ENCODE measurements around the gene PRSS2.
"Not testable (repeated sequence)": the region's sequence is repeated elsewhere in the genome, so short reads cannot be mapped to it uniquely, and the experiment has no call there.

Gene PRSS2

DNA sequence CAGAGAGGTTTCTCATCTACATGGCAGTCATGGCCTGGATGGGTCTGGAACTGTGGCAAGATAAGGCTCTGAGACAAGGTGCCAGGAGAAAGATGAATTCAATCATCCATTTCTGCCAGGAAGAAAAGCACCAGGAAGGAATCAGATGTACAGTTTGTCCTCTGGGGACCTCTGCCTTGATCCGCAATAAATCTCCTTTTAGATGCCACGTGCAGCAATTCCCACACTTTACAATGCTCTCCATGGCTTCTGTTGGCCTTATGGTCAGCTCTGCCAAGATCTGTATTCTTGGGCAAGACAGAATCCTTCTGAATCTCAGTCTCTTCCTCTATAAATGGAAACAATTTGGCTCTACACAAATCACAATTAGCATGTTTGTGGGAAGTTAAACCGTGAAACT is 12.5 kb upstream of the PRSS2 start:
- not testable (repeated sequence) for DNase-seq (ENCODE audit: extremely low read depth in 1 of 2, low read depth in 1 of 2)

- no peak for DNase-seq (ENCODE audit: extremely low read depth in 1 of 2, low read depth in 1 of 2)
Measured at GRCh38 chr7:142759433-142759832, 11.3 kb upstream of the PRSS2 start.

DNA sequence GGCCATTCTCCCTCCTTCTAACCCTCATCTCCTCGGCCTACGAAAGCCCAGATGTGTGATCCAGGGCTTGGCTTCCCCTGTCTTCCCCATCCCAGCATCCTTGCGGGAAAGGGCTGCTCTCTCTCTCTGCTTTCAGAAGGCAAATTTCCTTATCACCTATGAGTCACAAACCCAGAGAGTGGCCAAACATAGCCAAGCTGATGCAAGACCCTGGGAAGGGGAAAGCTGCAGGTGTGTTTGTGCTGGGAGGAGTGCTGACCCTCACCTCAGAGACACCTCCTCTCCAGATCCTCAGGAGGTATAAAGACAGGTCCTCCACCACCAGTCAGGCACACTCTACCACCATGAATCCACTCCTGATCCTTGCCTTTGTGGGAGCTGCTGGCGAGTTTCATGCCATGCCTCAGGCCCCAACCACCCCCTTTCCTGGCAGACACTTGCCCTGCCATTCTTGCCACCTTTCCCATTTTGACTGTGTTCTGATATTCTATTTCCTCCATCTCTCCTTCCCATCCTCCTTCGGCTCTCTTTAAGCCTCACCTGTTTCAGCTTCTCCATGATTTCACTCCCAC is 10.6 kb upstream of the PRSS2 start:
- DNase-seq (ENCODE audit: extremely low read depth in 1 of 2, low read depth in 1 of 2), result no peak

- not testable (repeated sequence) for DNase-seq (ENCODE audit: extremely low read depth in 1 of 2, low read depth in 1 of 2)
Measured at GRCh38 chr7:142761606-142762005, 9.2 kb upstream of the PRSS2 start.

DNA sequence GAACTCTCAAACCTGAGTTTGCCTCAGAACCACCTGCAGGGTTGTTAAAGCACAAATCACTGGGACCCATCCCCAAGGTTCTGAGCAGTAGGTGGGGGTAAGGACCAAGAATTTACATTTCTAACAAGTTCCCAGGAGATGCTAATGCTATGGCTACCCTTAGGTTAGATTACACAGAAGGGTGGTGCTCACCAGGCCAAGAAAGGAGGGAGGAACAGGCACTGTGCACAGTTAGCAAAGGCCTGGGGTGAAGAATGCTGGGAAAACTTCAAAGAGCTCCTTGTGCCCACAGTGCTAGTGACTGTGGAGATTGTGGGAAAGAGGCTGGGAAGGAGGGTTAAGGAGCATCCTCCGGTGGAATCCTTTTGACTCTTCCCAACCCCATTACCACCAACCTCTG is 8.7 kb upstream of the PRSS2 start:
- DNase-seq (ENCODE audit: extremely low read depth in 1 of 2, low read depth in 1 of 2), result no peak

GRCh38 chr7:142767451-142767850 is 3.3 kb upstream of the PRSS2 start:
- no peak for DNase-seq (ENCODE audit: extremely low read depth in 1 of 2, low read depth in 1 of 2)

- no peak for DNase-seq (ENCODE audit: extremely low read depth in 1 of 2, low read depth in 1 of 2)
Measured at GRCh38 chr7:142767861-142768260, 2.9 kb upstream of the PRSS2 start.

GRCh38 chr7:142768885-142769284 is 1.9 kb upstream of the PRSS2 start:
- not testable (repeated sequence) for DNase-seq (ENCODE audit: extremely low read depth in 1 of 2, low read depth in 1 of 2)

DNA sequence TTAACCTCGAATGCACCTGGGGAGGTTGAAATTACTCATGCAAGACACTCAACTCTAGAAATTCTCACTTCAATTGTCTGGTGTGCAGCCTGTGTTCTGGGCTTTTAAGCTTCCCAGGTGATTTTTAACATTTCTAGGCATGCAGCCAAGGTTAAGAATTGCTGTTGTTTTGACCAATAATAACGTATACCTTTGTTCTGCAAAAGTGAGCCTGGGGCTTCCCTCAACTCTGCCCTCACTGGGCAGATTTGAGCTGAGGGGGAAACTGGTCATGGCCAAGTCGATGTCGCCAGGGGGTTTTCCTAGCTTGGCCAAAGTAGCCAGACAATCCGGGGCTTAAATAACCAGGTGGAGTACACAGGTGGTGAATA is 568 bp downstream of the PRSS2 start:
- DNase-seq (ENCODE audit: extremely low read depth in 1 of 2, low read depth in 1 of 2), result no peak

DNA sequence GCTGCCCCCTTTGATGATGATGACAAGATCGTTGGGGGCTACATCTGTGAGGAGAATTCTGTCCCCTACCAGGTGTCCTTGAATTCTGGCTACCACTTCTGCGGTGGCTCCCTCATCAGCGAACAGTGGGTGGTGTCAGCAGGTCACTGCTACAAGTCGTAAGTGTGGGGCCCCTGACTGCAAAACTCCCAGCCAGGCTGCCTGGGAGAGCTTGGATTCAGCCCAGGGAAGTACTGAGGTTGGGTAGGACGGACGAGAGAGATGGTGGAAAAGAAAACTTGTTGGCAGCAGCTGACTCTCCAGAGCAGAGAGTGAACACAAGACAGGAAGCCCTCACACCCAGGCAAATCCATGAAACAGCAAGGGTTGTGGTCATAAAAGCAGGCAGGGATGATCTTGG is 1.3 kb downstream of the PRSS2 start:
- DNase-seq (ENCODE audit: extremely low read depth in 1 of 2, low read depth in 1 of 2), result no peak

GRCh38 chr7:142772673-142773072 is 1.9 kb downstream of the PRSS2 start:
- DNase-seq (ENCODE audit: extremely low read depth in 1 of 2, low read depth in 1 of 2), result no peak

DNA sequence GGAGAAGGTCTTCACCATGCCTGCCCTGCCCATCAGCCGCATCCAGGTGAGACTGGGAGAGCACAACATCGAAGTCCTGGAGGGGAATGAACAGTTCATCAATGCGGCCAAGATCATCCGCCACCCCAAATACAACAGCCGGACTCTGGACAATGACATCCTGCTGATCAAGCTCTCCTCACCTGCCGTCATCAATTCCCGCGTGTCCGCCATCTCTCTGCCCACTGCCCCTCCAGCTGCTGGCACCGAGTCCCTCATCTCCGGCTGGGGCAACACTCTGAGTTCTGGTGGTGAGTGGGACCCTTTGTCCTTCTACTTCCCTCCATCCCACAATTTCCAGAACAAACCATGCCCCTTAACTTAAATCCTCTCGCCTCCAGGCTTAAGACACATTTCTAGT is 2.5 kb downstream of the PRSS2 start:
- DNase-seq (ENCODE audit: extremely low read depth in 1 of 2, low read depth in 1 of 2), result no peak

DNA sequence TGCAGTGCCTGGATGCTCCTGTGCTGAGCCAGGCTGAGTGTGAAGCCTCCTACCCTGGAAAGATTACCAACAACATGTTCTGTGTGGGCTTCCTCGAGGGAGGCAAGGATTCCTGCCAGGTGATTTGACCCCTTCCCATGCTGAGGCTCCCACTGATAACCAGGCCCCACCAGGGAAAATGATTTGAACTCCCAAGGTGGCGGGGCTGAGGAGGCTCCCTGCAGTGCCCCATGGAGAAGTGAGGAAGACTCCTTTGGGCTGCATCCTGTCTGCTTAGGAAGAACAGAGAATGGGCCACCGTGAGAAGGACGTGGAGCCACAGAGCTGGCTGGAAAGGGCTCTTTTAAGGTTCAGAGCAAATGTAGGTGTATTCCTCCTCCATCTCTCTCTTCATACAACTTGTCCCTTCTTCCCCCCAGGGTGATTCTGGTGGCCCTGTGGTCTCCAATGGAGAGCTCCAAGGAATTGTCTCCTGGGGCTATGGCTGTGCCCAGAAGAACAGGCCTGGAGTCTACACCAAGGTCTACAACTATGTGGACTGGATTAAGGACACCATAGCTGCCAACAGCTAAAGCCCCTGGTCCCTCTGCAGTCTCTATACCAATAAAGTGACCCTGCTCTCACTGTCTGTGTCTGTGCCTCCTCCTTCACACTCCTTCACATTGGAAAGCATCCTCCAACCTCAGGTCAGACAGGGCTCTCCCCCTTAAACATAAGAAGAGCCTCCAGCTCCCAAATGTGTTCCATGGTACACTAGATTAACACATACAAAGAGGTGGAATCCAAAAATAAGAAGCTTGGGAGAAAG is 3.4 kb downstream of the PRSS2 start:
- no peak for DNase-seq (ENCODE audit: extremely low read depth in 1 of 2, low read depth in 1 of 2)

GRCh38 chr7:142774826-142775225 is 4.1 kb downstream of the PRSS2 start:
- no peak for DNase-seq (ENCODE audit: extremely low read depth in 1 of 2, low read depth in 1 of 2)

- not testable (repeated sequence) for DNase-seq (ENCODE audit: extremely low read depth in 1 of 2, low read depth in 1 of 2)
Measured at GRCh38 chr7:142775351-142776115, 4.8 kb downstream of the PRSS2 start.

GRCh38 chr7:142776206-142776844 is 5.6 kb downstream of the PRSS2 start:
- DNase-seq (ENCODE audit: extremely low read depth in 1 of 2, low read depth in 1 of 2), result no peak

DNA sequence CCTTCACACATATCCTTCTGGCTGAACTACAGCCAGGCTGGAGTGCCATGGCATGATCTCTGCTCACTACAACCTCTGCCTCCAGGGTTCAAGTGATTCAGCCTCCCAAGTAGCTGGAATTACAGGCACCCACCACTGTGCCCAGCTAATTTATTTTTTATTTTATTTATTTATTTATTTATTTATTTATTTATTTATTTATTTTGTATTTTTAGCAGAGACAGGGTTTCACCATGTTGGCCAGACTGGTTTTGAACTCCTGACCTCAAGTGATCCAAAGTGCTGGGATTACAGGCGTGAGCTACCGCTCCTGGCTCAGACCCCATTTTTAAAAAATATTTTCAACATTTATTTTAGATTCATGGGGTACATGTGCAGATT is 6.1 kb downstream of the PRSS2 start:
- not testable (repeated sequence) for DNase-seq (ENCODE audit: extremely low read depth in 1 of 2, low read depth in 1 of 2)

DNA sequence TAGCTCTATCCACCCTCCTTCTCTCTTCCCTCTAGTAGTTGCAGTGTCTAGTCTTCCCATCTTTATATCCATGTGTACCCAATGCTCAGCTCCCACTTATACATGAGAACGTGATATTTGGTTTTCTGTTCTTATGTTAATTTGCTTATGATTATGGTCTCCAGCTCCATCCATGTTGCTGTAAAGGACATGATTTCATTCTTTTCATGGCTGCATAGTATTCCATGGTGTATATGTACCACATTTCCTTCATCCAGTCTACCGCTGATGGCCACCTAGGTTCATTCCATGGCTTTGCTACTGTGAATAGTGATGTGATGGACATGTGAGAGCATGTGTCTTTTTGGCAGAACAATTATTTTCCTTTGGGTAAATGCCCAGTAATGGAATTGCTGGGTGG is 6.5 kb downstream of the PRSS2 start:
- no peak for DNase-seq (ENCODE audit: extremely low read depth in 1 of 2, low read depth in 1 of 2)

DNA sequence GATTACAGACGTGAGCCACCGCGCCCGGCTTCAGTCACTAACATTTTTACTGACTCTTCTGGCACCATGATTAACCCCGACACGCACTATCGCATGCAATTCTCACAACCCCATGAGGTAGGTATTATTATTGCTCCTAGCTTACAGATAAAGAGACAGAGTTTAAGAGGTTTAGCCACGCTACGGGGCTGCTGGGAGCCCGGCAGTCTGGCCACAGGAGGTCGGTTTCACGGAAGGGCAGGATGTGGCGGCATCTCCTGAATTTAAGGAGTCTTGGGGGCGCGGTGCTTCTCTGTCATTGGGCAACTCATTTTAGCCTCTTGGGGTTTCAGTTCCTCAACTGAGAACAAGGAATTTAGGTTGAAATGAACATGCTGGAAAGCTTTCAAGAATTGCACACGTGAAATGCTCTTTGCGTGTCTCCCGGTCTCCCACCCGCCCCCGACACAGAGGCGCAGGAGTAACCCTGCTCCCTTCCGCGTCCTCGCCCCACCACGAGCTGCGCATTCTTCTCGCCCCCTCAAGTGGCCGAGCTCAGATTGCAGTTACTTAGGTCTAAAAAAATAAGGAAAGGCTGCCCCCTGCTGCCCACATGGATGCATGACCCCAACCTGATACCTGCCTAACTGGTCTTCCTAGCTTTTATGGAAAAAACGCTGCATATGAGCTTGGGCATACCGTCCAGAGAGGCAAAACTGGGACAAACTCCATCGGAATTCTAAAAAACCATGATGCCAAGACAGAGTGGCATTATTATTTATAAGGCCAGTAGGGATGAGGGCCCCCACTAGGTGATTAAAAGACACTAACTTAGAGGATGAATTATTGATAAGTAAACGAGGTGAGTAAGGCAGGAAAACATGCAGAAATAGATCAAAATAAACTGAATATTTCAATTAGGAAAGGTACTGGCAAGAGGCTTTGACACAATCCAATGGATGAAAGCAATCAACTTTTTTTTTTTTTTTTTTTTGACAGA is 12.4 kb downstream of the PRSS2 start:
- peak in 1 of 2 donors; percentile 63 for DNase-seq (ENCODE audit: extremely low read depth in 1 of 2, low read depth in 1 of 2)

GRCh38 chr7:142784096-142784495 is 13.3 kb downstream of the PRSS2 start:
- no peak for DNase-seq (ENCODE audit: extremely low read depth in 1 of 2, low read depth in 1 of 2)

All from stimulated activated CD8-positive, alpha-beta memory T cell treated with anti-CD3 and anti-CD28 coated beads, Interleukin-7, amount 100 ng/mL, for 48 hours (primary cell).